Hepatocyte (in vitro differentiated cells): Measurements from ENCODE around the gene PGA5. TPM values are rescaled to one million over a fixed set of nuclear protein-coding genes. Genes with fewer than 3 reads are reported as not detected.
A peak's percentile ranks its signal among the peaks of the same experiment; 100 is the strongest.

ENCODE experiments used
- DNase-seq: peaks from one replicate; pipeline ENCODE4 v3.0.0-alpha.2; 2016; ENCODE audit warnings: low spot score
- H2AFZ ChIP-seq: fragments of 200-600 bp; sonication (generic); 2 replicates; pipeline ENCODE4 v1.6.0; 2016; ENCODE audit warnings: antibody characterized with exemption, mild to moderate bottlenecking
- H3K27ac ChIP-seq: fragments of 200-600 bp; sonication (generic); 2 replicates; pipeline ENCODE4 v1.5.1; 2016; ENCODE audit warnings: mild to moderate bottlenecking
- H3K27me3 ChIP-seq: fragments of 200-600 bp; sonication (generic); 2 replicates; pipeline ENCODE4 v1.6.1; 2016
- H3K36me3 ChIP-seq: fragments of 200-600 bp; sonication (generic); replicated peaks from 2 replicates; pipeline ENCODE4 v1.5.1; 2016; ENCODE audit warnings: low read depth; ENCODE audit not compliant: insufficient read depth
- H3K4me1 ChIP-seq: fragments of 200-600 bp; sonication (generic); 2 replicates; pipeline ENCODE4 v1.5.1; 2016; ENCODE audit warnings: mild to moderate bottlenecking, moderate library complexity; ENCODE audit not compliant: insufficient read depth
- H3K4me2 ChIP-seq: fragments of 200-600 bp; sonication (generic); 2 replicates; pipeline ENCODE4 v1.6.0; 2016
- H3K4me3 ChIP-seq: fragments of 200-600 bp; sonication (generic); 2 replicates; pipeline ENCODE4 v1.5.1; 2016; ENCODE audit warnings: mild to moderate bottlenecking
- H3K79me2 ChIP-seq: fragments of 200-600 bp; sonication (generic); 2 replicates; pipeline ENCODE4 v1.6.0; 2017; ENCODE audit warnings: mild to moderate bottlenecking
- H3K9me2 ChIP-seq: fragments of 200-600 bp; sonication (generic); replicated peaks from 2 replicates; pipeline ENCODE4 v1.6.0; 2017; ENCODE audit warnings: mild to moderate bottlenecking; ENCODE audit not compliant: insufficient read depth
- H3K9me3 ChIP-seq: fragments of 200-600 bp; sonication (generic); 2 replicates; pipeline ENCODE4 v1.5.1; 2016; ENCODE audit warnings: low read depth, mild to moderate bottlenecking
- H4K20me1 ChIP-seq: fragments of 200-600 bp; sonication (generic); 2 replicates; pipeline ENCODE4 v1.6.0; 2016; ENCODE audit warnings: mild to moderate bottlenecking; ENCODE audit not compliant: insufficient read depth, poor library complexity, severe bottlenecking
- CTCF ChIP-seq: fragments of 200-600 bp; sonication (generic); IDR thresholded peaks from 2 replicates; pipeline ENCODE4 v1.5.1; 2016; ENCODE audit warnings: antibody characterized with exemption, mild to moderate bottlenecking; ENCODE audit not compliant: poor library complexity
- EZH2 ChIP-seq: fragments of 200-600 bp; sonication (generic); IDR thresholded peaks from 2 replicates; pipeline ENCODE4 v1.6.1; 2016; ENCODE audit warnings: antibody characterized with exemption, mild to moderate bottlenecking, borderline replicate concordance
- EZH2phosphoT487 ChIP-seq: fragments of 200-600 bp; sonication (generic); IDR thresholded peaks from one replicate; pipeline ENCODE4 v1.6.1; 2018; ENCODE audit warnings: antibody characterized with exemption, mild to moderate bottlenecking, low read depth, moderate library complexity; ENCODE audit not compliant: unreplicated experiment, severe bottlenecking
- WGBS: methylation state at CpG from one replicate; pipeline ENCODE4 v1.1.6; 2016; ENCODE audit warnings: low lambda C conversion rate; ENCODE audit errors: missing lambda C conversion rate; 5-methylcytosine and 5-hydroxymethylcytosine counted together
- polyA plus RNA-seq: library from polyadenylated mRNA; unstranded; fragments of >200 nt; fragmentation: Nextera tagmentation; extraction: Ambion mirVana; gene quantifications from 2 replicates; pipeline ENCODE4 v1.2.1, GENCODE V29; 2016
- total RNA-seq: library from RNA; depleted of rRNA; stranded (reverse); fragments of >200 nt; gene quantifications from 2 replicates; pipeline ENCODE4 v1.2.3, GENCODE V29; 2014

PGA5 gene
- total and polyA plus RNA-seq, 2 experiments from 2014 or later: 0.77 to 1.8 TPM

GRCh38 chr11:61279934-61280659 is 39.1 kb downstream of the PGA5 start:
- Histone ChIP-seq H3K4me2 (no peak overlapping the region), H3K4me3 (no peak overlapping the region), H4K20me1 (no peaks in the 10 kb centered on the region), H3K36me3 (no peaks in the 10 kb centered on the region), H3K9me2 (no peaks in the 10 kb centered on the region), H3K27ac (no peak overlapping the region), H2AFZ (no peak overlapping the region), H3K27me3 (no peaks in the 10 kb centered on the region), H3K4me1 (no peaks in the 10 kb centered on the region), H3K9me3 (no peaks in the 10 kb centered on the region), H3K79me2 (no peaks in the 10 kb centered on the region)
- 88% methylated on average over 12 of the region's 12 CpGs for WGBS
- DNase-seq: no peak
- TF ChIP-seq CTCF (no peak), EZH2 (no peak), EZH2phosphoT487 (no peak)

- Histone ChIP-seq H3K27ac (no peak overlapping the region), H3K9me3 (no peaks in the 10 kb centered on the region), H4K20me1 (no peaks in the 10 kb centered on the region), H3K36me3 (no peaks in the 10 kb centered on the region), H3K79me2 (no peaks in the 10 kb centered on the region), H3K4me1 (no peaks in the 10 kb centered on the region), H3K4me3 (no peak overlapping the region), H3K9me2 (no peaks in the 10 kb centered on the region), H2AFZ (no peak overlapping the region), H3K27me3 (no peaks in the 10 kb centered on the region), H3K4me2 (no peak overlapping the region)
- 94% methylated on average over 19 of the region's 20 CpGs for WGBS
- TF ChIP-seq EZH2: no peak
- no peak for TF ChIP-seq CTCF
- TF ChIP-seq EZH2phosphoT487: no peak
- DNase-seq: no peak
These were observed 40.1 kb downstream of the PGA5 start for GRCh38 chr11:61280883-61281580.

GRCh38 chr11:61281581-61282250 is 40.7 kb downstream of the PGA5 start:
- H3K27ac ChIP-seq: no peak overlapping the region
- H3K4me1 ChIP-seq: no peaks in the 10 kb centered on the region
- no peak overlapping the region for H3K4me2 ChIP-seq
- no peaks in the 10 kb centered on the region for H3K27me3 ChIP-seq
- DNase-seq: peak; percentile 68
- 63% methylated on average over 21 of the region's 35 CpGs for WGBS
- no peaks in the 10 kb centered on the region for H4K20me1 ChIP-seq
- TF ChIP-seq EZH2phosphoT487 (no peak), EZH2 (no peak), CTCF (no peak)
- no peaks in the 10 kb centered on the region for H3K9me3 ChIP-seq
- H3K9me2 ChIP-seq: no peaks in the 10 kb centered on the region
- no peaks in the 10 kb centered on the region for H3K36me3 ChIP-seq
- no peaks in the 10 kb centered on the region for H3K79me2 ChIP-seq
- no peak overlapping the region for H2AFZ ChIP-seq
- no peak overlapping the region for H3K4me3 ChIP-seq
